HUES6 (cell line): ENCODE results near the gene ODAPH.
A peak's percentile ranks its signal among the peaks of the same experiment; 100 is the strongest.
"Not testable (repeated sequence)": the region's sequence is repeated elsewhere in the genome, so short reads cannot be mapped to it uniquely, and the experiment has no call there.

Experiments used
- H3K27ac ChIP-seq: 2 replicates; pipeline ENCODE4 v1.7.0; 2013; ENCODE audit warnings: low read depth, mild to moderate bottlenecking, low read length, inconsistent platforms
- H3K27me3 ChIP-seq: 2 replicates; pipeline ENCODE4 v1.6.1; 2013; ENCODE audit warnings: low read length; ENCODE audit not compliant: control insufficient read depth, insufficient read depth
- H3K36me3 ChIP-seq: 2 replicates; pipeline ENCODE4 v1.6.1; 2013; ENCODE audit warnings: low read length; ENCODE audit not compliant: control insufficient read depth, insufficient read depth
- H3K4me1 ChIP-seq: 2 replicates; pipeline ENCODE4 v1.6.1; 2013; ENCODE audit warnings: low read length; ENCODE audit not compliant: control insufficient read depth, insufficient read depth
- H3K4me3 ChIP-seq: 2 replicates; pipeline ENCODE4 v1.5.1; 2013; ENCODE audit warnings: low read depth, low read length
- H3K9ac ChIP-seq: one replicate; pipeline ENCODE4 v1.6.1; 2013; ENCODE audit warnings: mild to moderate bottlenecking, low read length
- H3K9me3 ChIP-seq: 2 replicates; pipeline ENCODE4 v1.6.1; 2013; ENCODE audit warnings: low read depth, low read length; ENCODE audit not compliant: control insufficient read depth, insufficient read depth

The ODAPH gene

DNA sequence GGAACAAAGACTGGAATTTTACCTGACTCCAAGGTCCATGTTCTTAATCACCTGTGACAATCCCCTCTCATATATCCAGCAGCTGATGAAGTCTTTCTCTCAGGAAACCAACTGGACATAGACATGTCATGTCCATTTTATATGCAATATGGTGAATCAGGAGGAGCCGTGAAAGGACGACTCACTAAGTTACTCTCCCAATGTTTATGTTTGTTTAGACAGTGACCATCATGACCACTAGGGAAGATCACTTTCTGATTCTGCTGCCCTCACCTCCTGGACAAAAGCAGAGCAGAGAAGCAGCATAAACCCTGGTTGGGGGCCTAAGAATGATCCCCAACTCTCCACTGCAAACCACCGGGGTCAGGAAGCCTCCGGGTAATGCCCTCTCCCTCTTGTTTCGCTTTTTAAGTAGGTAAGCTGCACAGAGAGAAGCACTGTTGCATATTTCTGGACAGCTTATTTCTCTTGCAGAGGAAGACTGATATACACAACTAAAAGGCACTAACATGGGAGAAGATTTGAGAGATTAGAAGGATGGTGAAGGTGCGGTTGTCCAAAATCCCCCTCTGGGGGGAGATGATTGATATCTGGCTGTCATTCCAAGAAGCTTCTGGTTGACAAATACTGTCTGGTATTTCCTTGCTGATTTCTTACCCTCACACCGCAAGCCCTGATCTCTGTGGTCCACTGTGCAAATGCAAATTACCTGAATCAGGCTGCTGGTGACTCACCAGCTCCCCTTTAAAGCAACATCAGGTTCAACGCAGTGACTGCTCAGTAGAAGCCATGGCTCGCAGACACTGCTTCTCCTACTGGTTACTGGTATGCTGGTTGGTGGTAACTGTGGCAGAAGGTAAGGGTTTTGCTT is at the start of gene ODAPH:
Gene ODAPH (plus strand): TSS at position 773 of the 871 bp plus-strand sequence. CDS start 17 bp downstream, at position 790.
- no peak within 1 kb of the TSS for H3K9ac ChIP-seq
- H3K27ac ChIP-seq, result no peak within 1 kb of the TSS
- no peaks in the 10 kb centered on the region for H3K36me3 ChIP-seq
- no peak within 1 kb of the TSS for H3K4me3 ChIP-seq
- peaks cover 12% of the 10 kb centered on the region; the same call in 1 of the 2 replicates for H3K4me1 ChIP-seq
- H3K27me3 ChIP-seq, result no peaks in the 10 kb centered on the region
- no peaks in the 10 kb centered on the region for H3K9me3 ChIP-seq

GRCh38 chr4:75509592-75509991 is 46.3 kb upstream of the ODAPH start:
- H3K27ac ChIP-seq, H3K27me3 ChIP-seq, H3K9ac ChIP-seq, H3K9me3 ChIP-seq, H3K4me3 ChIP-seq: not testable (repeated sequence)
- Histone ChIP-seq H3K4me1 (peaks cover 18% of the 10 kb centered on the region), H3K36me3 (peaks cover 24% of the 10 kb centered on the region; the same call in 1 of the 2 replicates)

GRCh38 chr4:75511841-75512240 is 44.0 kb upstream of the ODAPH start:
- peaks cover 18% of the 10 kb centered on the region for H3K4me1 ChIP-seq
- H3K27ac ChIP-seq, result no peak overlapping the region
- H3K9me3 ChIP-seq, result no peaks in the 10 kb centered on the region; the same call in 1 of the 2 replicates
- H3K36me3 ChIP-seq, result peaks cover 17% of the 10 kb centered on the region
- H3K9ac ChIP-seq, result no peak overlapping the region
- H3K27me3 ChIP-seq, result no peaks in the 10 kb centered on the region
- peak overlapping the region; percentile 84 for H3K4me3 ChIP-seq

GRCh38 chr4:75512386-75513211 is 43.3 kb upstream of the ODAPH start:
- no peaks in the 10 kb centered on the region; the same call in 1 of the 2 replicates for H3K9me3 ChIP-seq
- H3K4me1 ChIP-seq, result peaks cover 18% of the 10 kb centered on the region
- H3K4me3 ChIP-seq, result peak overlapping the region; percentile 84
- peaks cover 21% of the 10 kb centered on the region for H3K36me3 ChIP-seq
- no peak overlapping the region for H3K27ac ChIP-seq
- no peak overlapping the region for H3K9ac ChIP-seq
- no peaks in the 10 kb centered on the region for H3K27me3 ChIP-seq

DNA sequence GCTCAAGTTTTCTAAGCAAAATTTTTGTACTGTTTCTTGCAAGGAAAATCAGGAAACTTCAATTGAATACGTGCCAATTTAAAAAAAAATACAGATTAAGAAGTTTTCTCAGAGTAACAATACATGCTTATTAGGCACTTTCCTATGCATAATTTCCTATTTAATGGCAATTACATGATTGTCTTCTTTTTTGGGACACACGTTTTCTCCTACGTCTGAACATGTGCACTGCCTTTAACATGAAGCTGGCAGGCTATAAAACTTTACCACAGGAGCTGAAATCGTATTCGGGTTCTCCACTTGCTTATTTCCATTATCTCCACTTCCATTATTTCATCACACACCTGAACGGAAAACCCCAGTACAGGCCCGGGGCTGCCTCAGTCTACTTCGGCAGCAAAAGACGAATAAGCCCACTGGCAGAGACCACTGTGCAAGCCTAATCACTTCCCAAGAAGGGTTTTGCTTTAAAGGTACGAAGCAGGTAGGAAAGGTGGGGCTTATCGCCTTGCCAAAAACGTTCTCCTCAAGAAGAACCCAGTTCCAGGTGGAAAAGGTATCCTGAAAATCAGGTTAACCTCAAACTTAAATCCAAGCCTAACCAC is 42.2 kb upstream of the ODAPH start:
- Histone ChIP-seq H3K27me3 (no peaks in the 10 kb centered on the region), H3K9me3 (no peaks in the 10 kb centered on the region; the same call in 1 of the 2 replicates), H3K27ac (peak overlapping the region; percentile 53; the same call in 1 of the 2 replicates), H3K4me1 (peaks cover 18% of the 10 kb centered on the region), H3K9ac (peak overlapping the region; percentile 82), H3K4me3 (peak overlapping the region; percentile 84), H3K36me3 (peaks cover 23% of the 10 kb centered on the region)

- peaks cover 18% of the 10 kb centered on the region for H3K4me1 ChIP-seq
- H3K27ac ChIP-seq, result peak within 1 kb of the TSS; percentile 53; the same call in 1 of the 2 replicates
- no peaks in the 10 kb centered on the region for H3K27me3 ChIP-seq
- peak within 1 kb of the TSS; percentile 82 for H3K9ac ChIP-seq
- H3K9me3 ChIP-seq, result no peaks in the 10 kb centered on the region; the same call in 1 of the 2 replicates
- H3K36me3 ChIP-seq, result peaks cover 25% of the 10 kb centered on the region
- H3K4me3 ChIP-seq, result peak within 1 kb of the TSS; percentile 84
These were observed 41.5 kb upstream of the ODAPH start, which contains the start of the genes RCHY1 and THAP6 for GRCh38 chr4:75514131-75514948. RCHY1 (minus strand) TSS chr4:75514403; CDS start chr4:75514286, 117 bp downstream. THAP6 (plus strand) TSS chr4:75514473; CDS start chr4:75515453, 980 bp downstream.

- Histone ChIP-seq H3K9me3 (no peaks in the 10 kb centered on the region; the same call in 1 of the 2 replicates), H3K4me3 (peak overlapping the region; percentile 84), H3K27me3 (no peaks in the 10 kb centered on the region), H3K27ac (peak overlapping the region; percentile 33; the same call in 1 of the 2 replicates), H3K36me3 (peaks cover 25% of the 10 kb centered on the region), H3K9ac (peak overlapping the region; percentile 82), H3K4me1 (peaks cover 18% of the 10 kb centered on the region)
These were observed 40.8 kb upstream of the ODAPH start for GRCh38 chr4:75514949-75515612.

- H3K4me3 ChIP-seq, result no peak overlapping the region
- H3K9ac ChIP-seq, result no peak overlapping the region
- H3K27ac ChIP-seq, result no peak overlapping the region
- peaks cover 26% of the 10 kb centered on the region for H3K36me3 ChIP-seq
- no peaks in the 10 kb centered on the region for H3K9me3 ChIP-seq
- H3K27me3 ChIP-seq, result no peaks in the 10 kb centered on the region
- H3K4me1 ChIP-seq, result peaks cover 18% of the 10 kb centered on the region
These were observed 39.7 kb upstream of the ODAPH start for GRCh38 chr4:75516144-75516543.

GRCh38 chr4:75519452-75519851 is 36.4 kb upstream of the ODAPH start:
- not testable (repeated sequence) for H3K27me3 ChIP-seq, H3K4me3 ChIP-seq, H3K4me1 ChIP-seq, H3K9ac ChIP-seq, H3K27ac ChIP-seq, H3K9me3 ChIP-seq
- peaks cover 51% of the 10 kb centered on the region for H3K36me3 ChIP-seq
